ENCODE data around the gene LTF.

DNA sequence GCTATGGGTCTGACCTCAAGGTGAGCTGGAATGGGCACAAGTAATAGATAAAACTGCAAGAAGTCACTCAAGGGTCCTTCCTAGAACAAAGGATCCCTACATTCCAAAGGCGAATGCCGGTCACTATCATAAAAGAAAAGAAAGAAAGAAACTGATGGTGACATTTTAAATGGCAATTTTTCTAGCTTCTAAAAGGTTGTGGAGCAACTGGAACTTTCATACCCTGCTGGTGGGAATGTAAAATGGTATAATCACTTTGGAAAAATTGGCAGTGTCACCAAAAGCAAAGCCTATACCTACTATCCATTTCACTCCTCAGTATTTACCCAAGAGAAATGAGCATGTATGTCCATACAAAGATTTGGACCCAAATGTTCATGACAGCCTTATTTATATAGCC lies 53.4 kb downstream of the LTF start:
- TF ChIP-seq HNF4G (IDR thresholded peaks at IDR 0.05): no peak
- TF ChIP-seq, protein P1, sequence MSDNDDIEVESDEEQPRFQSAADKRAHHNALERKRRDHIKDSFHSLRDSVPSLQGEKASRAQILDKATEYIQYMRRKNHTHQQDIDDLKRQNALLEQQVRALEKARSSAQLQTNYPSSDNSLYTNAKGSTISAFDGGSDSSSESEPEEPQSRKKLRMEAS (IDR thresholded peaks at IDR 0.05): no peak
- TF ChIP-seq, protein P2, sequence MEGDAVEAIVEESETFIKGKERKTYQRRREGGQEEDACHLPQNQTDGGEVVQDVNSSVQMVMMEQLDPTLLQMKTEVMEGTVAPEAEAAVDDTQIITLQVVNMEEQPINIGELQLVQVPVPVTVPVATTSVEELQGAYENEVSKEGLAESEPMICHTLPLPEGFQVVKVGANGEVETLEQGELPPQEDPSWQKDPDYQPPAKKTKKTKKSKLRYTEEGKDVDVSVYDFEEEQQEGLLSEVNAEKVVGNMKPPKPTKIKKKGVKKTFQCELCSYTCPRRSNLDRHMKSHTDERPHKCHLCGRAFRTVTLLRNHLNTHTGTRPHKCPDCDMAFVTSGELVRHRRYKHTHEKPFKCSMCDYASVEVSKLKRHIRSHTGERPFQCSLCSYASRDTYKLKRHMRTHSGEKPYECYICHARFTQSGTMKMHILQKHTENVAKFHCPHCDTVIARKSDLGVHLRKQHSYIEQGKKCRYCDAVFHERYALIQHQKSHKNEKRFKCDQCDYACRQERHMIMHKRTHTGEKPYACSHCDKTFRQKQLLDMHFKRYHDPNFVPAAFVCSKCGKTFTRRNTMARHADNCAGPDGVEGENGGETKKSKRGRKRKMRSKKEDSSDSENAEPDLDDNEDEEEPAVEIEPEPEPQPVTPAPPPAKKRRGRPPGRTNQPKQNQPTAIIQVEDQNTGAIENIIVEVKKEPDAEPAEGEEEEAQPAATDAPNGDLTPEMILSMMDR (IDR thresholded peaks at IDR 0.05; ENCODE audit: low read depth, low read length, missing input control): no peak
- TF ChIP-seq JUND (IDR thresholded peaks at IDR 0.05): no peak
- no peak for TF ChIP-seq SP1 (IDR thresholded peaks at IDR 0.05)
- no peak for TF ChIP-seq YY1 (IDR thresholded peaks at IDR 0.05)
- no peak for TF ChIP-seq NR2F2 (IDR thresholded peaks at IDR 0.05)
- TF ChIP-seq, protein P3, sequence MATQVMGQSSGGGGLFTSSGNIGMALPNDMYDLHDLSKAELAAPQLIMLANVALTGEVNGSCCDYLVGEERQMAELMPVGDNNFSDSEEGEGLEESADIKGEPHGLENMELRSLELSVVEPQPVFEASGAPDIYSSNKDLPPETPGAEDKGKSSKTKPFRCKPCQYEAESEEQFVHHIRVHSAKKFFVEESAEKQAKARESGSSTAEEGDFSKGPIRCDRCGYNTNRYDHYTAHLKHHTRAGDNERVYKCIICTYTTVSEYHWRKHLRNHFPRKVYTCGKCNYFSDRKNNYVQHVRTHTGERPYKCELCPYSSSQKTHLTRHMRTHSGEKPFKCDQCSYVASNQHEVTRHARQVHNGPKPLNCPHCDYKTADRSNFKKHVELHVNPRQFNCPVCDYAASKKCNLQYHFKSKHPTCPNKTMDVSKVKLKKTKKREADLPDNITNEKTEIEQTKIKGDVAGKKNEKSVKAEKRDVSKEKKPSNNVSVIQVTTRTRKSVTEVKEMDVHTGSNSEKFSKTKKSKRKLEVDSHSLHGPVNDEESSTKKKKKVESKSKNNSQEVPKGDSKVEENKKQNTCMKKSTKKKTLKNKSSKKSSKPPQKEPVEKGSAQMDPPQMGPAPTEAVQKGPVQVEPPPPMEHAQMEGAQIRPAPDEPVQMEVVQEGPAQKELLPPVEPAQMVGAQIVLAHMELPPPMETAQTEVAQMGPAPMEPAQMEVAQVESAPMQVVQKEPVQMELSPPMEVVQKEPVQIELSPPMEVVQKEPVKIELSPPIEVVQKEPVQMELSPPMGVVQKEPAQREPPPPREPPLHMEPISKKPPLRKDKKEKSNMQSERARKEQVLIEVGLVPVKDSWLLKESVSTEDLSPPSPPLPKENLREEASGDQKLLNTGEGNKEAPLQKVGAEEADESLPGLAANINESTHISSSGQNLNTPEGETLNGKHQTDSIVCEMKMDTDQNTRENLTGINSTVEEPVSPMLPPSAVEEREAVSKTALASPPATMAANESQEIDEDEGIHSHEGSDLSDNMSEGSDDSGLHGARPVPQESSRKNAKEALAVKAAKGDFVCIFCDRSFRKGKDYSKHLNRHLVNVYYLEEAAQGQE (IDR thresholded peaks at IDR 0.05): no peak
- no peak for TF ChIP-seq EGR1 (IDR thresholded peaks at IDR 0.05; ENCODE audit: low read depth in 2 of 2)
- TF ChIP-seq, protein P4, sequence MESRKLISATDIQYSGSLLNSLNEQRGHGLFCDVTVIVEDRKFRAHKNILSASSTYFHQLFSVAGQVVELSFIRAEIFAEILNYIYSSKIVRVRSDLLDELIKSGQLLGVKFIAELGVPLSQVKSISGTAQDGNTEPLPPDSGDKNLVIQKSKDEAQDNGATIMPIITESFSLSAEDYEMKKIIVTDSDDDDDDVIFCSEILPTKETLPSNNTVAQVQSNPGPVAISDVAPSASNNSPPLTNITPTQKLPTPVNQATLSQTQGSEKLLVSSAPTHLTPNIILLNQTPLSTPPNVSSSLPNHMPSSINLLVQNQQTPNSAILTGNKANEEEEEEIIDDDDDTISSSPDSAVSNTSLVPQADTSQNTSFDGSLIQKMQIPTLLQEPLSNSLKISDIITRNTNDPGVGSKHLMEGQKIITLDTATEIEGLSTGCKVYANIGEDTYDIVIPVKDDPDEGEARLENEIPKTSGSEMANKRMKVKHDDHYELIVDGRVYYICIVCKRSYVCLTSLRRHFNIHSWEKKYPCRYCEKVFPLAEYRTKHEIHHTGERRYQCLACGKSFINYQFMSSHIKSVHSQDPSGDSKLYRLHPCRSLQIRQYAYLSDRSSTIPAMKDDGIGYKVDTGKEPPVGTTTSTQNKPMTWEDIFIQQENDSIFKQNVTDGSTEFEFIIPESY (IDR thresholded peaks at IDR 0.05): no peak
- TF ChIP-seq GABPA (IDR thresholded peaks at IDR 0.05 in 1 of 2, conservative IDR thresholded peaks at IDR 0.05 in 1 of 2): no peak
- TF ChIP-seq TAF1 (conservative IDR thresholded peaks at IDR 0.05): no peak
